HG03442 (cell line): Measurements from ENCODE around the gene UGT1A8.

ENCODE experiments used
- ATAC-seq: cut with Tn5 transposase; IDR thresholded peaks from one replicate; pipeline ENCODE4 v1.9.1; 2021; ENCODE audit warnings: mild to moderate bottlenecking, moderate library complexity; ENCODE audit not compliant: unreplicated experiment

The UGT1A8 gene

GRCh38 chr2:233814056-233814835, 196.8 kb downstream of the UGT1A8 start:
- no peak for ATAC-seq

GRCh38 chr2:233815861-233816260, 198.4 kb downstream of the UGT1A8 start:
- no peak for ATAC-seq

GRCh38 chr2:233816334-233816733, 198.9 kb downstream of the UGT1A8 start:
- ATAC-seq, result no peak

GRCh38 chr2:233816771-233817170, 199.3 kb downstream of the UGT1A8 start:
- ATAC-seq, result no peak

- ATAC-seq, result no peak
These were observed 200.0 kb downstream of the UGT1A8 start for GRCh38 chr2:233817361-233817911.

GRCh38 chr2:233817995-233818638, 200.7 kb downstream of the UGT1A8 start:
- ATAC-seq, result no peak

- ATAC-seq, result no peak
These were observed 201.5 kb downstream of the UGT1A8 start for GRCh38 chr2:233818639-233819621.

- ATAC-seq, result no peak
These were observed 202.7 kb downstream of the UGT1A8 start for GRCh38 chr2:233819884-233820773.

- no peak for ATAC-seq
These were observed 203.3 kb downstream of the UGT1A8 start for GRCh38 chr2:233820774-233821105.

- ATAC-seq, result no peak
These were observed 203.8 kb downstream of the UGT1A8 start for GRCh38 chr2:233821196-233821595.

GRCh38 chr2:233821709-233822100, 204.3 kb downstream of the UGT1A8 start:
- ATAC-seq, result no peak

- no peak for ATAC-seq
These were observed 204.8 kb downstream of the UGT1A8 start for GRCh38 chr2:233822101-233822771.
